SH-SY5Y (cell line): Measurements from ENCODE around the gene SYAP1.

Experiments
- GATA2 ChIP-seq: IDR thresholded peaks from 2 replicates; pipeline ENCODE4 v1.6.1; 2011; ENCODE audit warnings: mild to moderate bottlenecking, low read depth, low read length
- GATA3 ChIP-seq: IDR thresholded peaks from 2 replicates; pipeline ENCODE4 v1.6.1; 2011; ENCODE audit warnings: low read depth, mild to moderate bottlenecking, low read length, moderate library complexity

DNA sequence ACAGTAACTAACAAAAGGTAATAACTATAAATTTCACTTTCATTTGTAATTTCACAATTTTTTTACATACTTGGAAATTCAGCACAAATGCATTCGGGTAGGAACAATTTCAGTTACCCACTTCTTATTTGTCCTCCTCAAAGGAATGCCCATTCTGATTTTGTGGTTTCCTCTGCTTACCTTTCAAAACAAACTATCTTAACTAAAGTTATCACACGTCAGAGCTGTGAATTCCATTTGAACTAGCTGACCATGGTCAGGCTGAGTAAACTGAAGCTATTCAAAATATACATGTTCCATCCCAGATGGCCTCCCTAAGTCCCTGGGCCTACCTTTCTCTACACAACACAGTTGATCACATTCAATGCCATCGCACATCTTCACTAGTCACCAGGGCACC, 11.4 kb upstream of the SYAP1 start:
- TF ChIP-seq GATA2 (no peak), GATA3 (no peak)
